Gastroesophageal sphincter (tissue), 4 donors: ENCODE data around the gene TACR2. TPM values are rescaled to one million over a fixed set of nuclear protein-coding genes. Genes with fewer than 3 reads are reported as not detected.

ENCODE experiments used
- ATAC-seq: fragments of 150-250 bp; one replicate; pipeline ENCODE4 v1.9.1; 2016; ENCODE audit warnings: mild to moderate bottlenecking, moderate library complexity
- H3K27ac ChIP-seq, 4 donors: fragments of 200-600 bp; sonication (generic) in 3 of 4; 1 replicate in 3 of 4; 2 replicates in 1 of 4; pipeline ENCODE4 v1.5.1; 2016 to 2019
- H3K27me3 ChIP-seq: fragments of 200-600 bp; sonication (generic); one replicate; pipeline ENCODE4 v1.5.1; 2019
- H3K36me3 ChIP-seq, 2 donors: fragments of 200-600 bp; sonication (generic); one replicate each; pipeline ENCODE4 v1.5.1; 2019; ENCODE audit warnings: control low read depth in 1 of 2
- H3K4me1 ChIP-seq, 3 donors: fragments of 200-600 bp; sonication (generic); 1 replicate in 2 of 3; 2 replicates in 1 of 3; pipeline ENCODE4 v1.5.1; 2016 to 2019; ENCODE audit warnings: control low read depth in 2 of 3
- H3K4me3 ChIP-seq, 2 donors: fragments of 200-600 bp; sonication (generic); one replicate each; pipeline ENCODE4 v1.5.1; 2019; ENCODE audit warnings: mild to moderate bottlenecking in 1 of 2, moderate library complexity in 1 of 2
- H3K9me3 ChIP-seq, 3 donors: fragments of 200-600 bp; sonication (generic); one replicate each; pipeline ENCODE4 v1.5.1; 2017 to 2019; ENCODE audit warnings: control low read depth in 2 of 3
- EP300 ChIP-seq: sonication (generic); formaldehyde crosslinking; IDR thresholded peaks from one replicate; pipeline ENCODE4 v1.6.1; 2017; ENCODE audit warnings: antibody characterized with exemption, mild to moderate bottlenecking
- POLR2A ChIP-seq, 2 donors: fragments of 450-650 bp; IDR thresholded peaks; one replicate each; pipeline ENCODE4 v1.6.1; 2017; ENCODE audit warnings: antibody characterized with exemption in 2 of 2, mild to moderate bottlenecking in 2 of 2, moderate library complexity in 1 of 2
- POLR2AphosphoS5 ChIP-seq: sonication (generic); formaldehyde crosslinking; IDR thresholded peaks from one replicate; pipeline ENCODE4 v1.6.1; 2017; ENCODE audit warnings: antibody characterized with exemption
- WGBS, 2 donors: methylation state at CpG; one replicate each; pipeline ENCODE4 v1.1.5; 2018; ENCODE audit warnings: low coverage in 1 of 2; 5-methylcytosine and 5-hydroxymethylcytosine counted together
- total RNA-seq, 4 donors: library from RNA; depleted of rRNA; stranded (reverse); fragments of >200 nt; gene quantifications; one replicate each; pipeline ENCODE4 v1.1.0, GENCODE V29; 2016
- TF ChIP-seq, protein P1 (sequence below), 4 experiments: fragments of 200-600 bp in 2 of 4; fragments of 450-650 bp in 2 of 4; sonication (generic) in 1 of 4; IDR thresholded peaks; one replicate each; pipeline ENCODE4 v1.5.1; 2017 to 2019; ENCODE audit warnings: antibody characterized with exemption in 4 of 4, mild to moderate bottlenecking in 2 of 4, moderate library complexity in 2 of 4

TACR2 gene
- total RNA-seq, 4 donors from 2014 or later = 37.1 to 176 (median 122) TPM

GRCh38 chr10:69409176-69409495 lies 7.6 kb downstream of the TACR2 start:
- 0 to 27% methylated on average over 5 of the region's 7 CpGs for WGBS, 2 donors
- peak overlapping the region in 1 of 2 donors; percentile 54 for H3K4me3 ChIP-seq
- peaks cover 0 to 95% (median 40%) of the 10 kb centered on the region in 3 donors for H3K4me1 ChIP-seq
- no peak for ATAC-seq
- no peak for TF ChIP-seq POLR2AphosphoS5
- TF ChIP-seq, protein P1, sequence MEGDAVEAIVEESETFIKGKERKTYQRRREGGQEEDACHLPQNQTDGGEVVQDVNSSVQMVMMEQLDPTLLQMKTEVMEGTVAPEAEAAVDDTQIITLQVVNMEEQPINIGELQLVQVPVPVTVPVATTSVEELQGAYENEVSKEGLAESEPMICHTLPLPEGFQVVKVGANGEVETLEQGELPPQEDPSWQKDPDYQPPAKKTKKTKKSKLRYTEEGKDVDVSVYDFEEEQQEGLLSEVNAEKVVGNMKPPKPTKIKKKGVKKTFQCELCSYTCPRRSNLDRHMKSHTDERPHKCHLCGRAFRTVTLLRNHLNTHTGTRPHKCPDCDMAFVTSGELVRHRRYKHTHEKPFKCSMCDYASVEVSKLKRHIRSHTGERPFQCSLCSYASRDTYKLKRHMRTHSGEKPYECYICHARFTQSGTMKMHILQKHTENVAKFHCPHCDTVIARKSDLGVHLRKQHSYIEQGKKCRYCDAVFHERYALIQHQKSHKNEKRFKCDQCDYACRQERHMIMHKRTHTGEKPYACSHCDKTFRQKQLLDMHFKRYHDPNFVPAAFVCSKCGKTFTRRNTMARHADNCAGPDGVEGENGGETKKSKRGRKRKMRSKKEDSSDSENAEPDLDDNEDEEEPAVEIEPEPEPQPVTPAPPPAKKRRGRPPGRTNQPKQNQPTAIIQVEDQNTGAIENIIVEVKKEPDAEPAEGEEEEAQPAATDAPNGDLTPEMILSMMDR (IDR thresholded peaks at IDR 0.05) = peak in 1 of 4 experiments; percentile 1
- TF ChIP-seq EP300 = no peak
- TF ChIP-seq POLR2A (IDR thresholded peaks at IDR 0.05) = no peak
- H3K27me3 ChIP-seq = no peaks in the 10 kb centered on the region
- peak overlapping the region; percentile 77 to 97 (median 94) for H3K27ac ChIP-seq
- peaks cover 0 to 32% of the 10 kb centered on the region in 2 donors for H3K36me3 ChIP-seq
- H3K9me3 ChIP-seq = no peaks in the 10 kb centered on the region

- WGBS, 2 donors = 12 to 17% methylated on average over 5 to 7 of the region's 64 CpGs
- Histone ChIP-seq H3K4me3 (peak overlapping the region in 1 of 2 donors; percentile 54), H3K27me3 (no peaks in the 10 kb centered on the region), H3K27ac (peak overlapping the region; percentile 77 to 97 (median 94)), H3K9me3 (no peaks in the 10 kb centered on the region), H3K4me1 (peaks cover 0 to 90% (median 40%) of the 10 kb centered on the region in 3 donors), H3K36me3 (peaks cover 0 to 37% of the 10 kb centered on the region in 2 donors)
- TF ChIP-seq POLR2AphosphoS5 (peak; percentile 73), POLR2A (IDR thresholded peaks at IDR 0.05) (no peak), EP300 (no peak)
- TF ChIP-seq, protein P1 (IDR thresholded peaks at IDR 0.05) = peak in 3 of 4 experiments; percentile 56 to 93 (median 60)
- ATAC-seq = peak; percentile 87
Measured at GRCh38 chr10:69408318-69409175, 8.2 kb downstream of the TACR2 start.

DNA sequence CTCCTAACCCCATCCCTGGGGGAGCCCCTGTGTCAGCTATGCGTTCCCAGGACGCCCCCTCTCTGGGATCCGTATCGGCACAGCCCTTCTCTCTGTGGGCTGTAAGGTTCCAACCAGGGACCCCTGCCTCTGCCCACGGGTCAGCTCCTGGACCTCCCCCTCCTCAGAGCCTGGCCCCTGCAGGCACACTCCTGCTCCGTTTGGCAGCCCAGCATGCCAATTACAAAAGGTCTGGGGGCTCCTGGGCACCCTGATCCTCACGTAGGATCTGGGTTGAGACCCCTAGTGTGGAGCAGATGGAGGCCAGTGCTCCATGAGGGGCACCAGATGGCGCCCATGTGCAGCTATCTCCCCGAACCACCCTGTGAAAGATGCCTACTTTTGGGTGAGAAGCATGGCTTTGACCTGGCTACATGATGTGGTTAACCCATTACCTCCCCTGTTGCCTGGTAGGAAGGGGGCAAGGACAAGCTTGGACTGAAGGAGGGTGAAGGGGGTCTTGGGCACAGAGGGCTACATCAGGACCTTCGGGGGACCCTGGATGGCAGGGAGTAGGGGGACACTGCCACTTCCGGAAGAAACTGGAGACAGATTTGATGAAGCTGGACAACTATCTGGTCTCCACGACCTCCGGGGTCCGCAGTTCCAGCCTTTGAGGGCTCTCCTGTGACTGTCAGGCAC lies 9.0 kb downstream of the TACR2 start:
- TF ChIP-seq, protein P1 (IDR thresholded peaks at IDR 0.05) = peak in 1 of 4 experiments; percentile 41
- TF ChIP-seq EP300 = no peak
- WGBS, 2 donors = 64% methylated on average over 7 to 8 of the region's 14 CpGs
- peak overlapping the region in 1 of 2 donors; percentile 22 for H3K4me3 ChIP-seq
- H3K36me3 ChIP-seq = peaks cover 0 to 45% of the 10 kb centered on the region in 2 donors
- peaks cover 0 to 90% (median 41%) of the 10 kb centered on the region in 3 donors for H3K4me1 ChIP-seq
- peak overlapping the region; percentile 49 to 97 (median 94) for H3K27ac ChIP-seq
- H3K27me3 ChIP-seq = no peaks in the 10 kb centered on the region
- no peak for ATAC-seq
- H3K9me3 ChIP-seq = no peaks in the 10 kb centered on the region

DNA sequence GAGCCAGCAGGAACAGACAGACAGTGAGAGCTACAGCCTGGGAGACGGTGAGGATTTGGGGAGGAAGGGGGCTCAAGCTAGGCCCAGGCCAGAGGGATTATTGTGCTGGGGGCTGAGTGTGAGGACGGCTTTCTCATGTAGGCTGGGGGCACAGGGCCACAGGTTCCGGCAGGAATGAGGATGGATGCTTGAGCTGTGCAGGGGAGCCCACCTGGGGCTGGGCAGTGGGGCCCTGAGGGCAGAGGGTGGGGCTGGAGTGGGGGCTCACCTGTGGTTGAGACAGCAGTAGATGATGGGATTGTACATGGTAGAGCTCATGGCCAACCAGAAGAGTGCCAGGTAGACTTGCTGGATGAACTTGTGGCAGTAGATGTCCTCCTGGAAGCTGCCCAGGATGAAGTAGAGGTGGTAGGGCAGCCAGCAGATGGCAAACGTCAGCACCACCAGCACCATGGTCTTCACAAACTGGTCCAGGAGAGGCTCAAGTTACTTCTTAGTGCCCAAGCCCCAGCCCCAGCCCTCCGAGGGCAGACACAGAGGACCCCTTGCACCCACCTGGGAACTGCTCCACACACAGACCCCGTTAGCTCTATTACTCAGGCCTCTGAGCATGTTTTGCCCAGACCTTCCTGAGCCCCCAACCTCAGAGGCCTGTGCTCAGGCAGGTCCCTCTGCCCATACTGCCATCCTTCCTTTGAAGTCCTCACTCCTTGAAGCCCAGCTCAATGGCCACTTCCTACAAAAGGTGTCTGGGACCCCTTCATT lies 9.7 kb downstream of the TACR2 start:
- no peaks in the 10 kb centered on the region for H3K9me3 ChIP-seq
- H3K27ac ChIP-seq = peak overlapping the region in 3 of 4 donors; percentile 92 to 97 (median 96)
- H3K36me3 ChIP-seq = peaks cover 0 to 52% of the 10 kb centered on the region in 2 donors
- H3K4me3 ChIP-seq = no peak overlapping the region
- no peak for TF ChIP-seq EP300
- no peak for TF ChIP-seq POLR2A (IDR thresholded peaks at IDR 0.05)
- TF ChIP-seq, protein P1 (IDR thresholded peaks at IDR 0.05) = no peak
- TF ChIP-seq POLR2AphosphoS5 = no peak
- 33 to 43% methylated on average over 1 to 3 of the region's 6 CpGs for WGBS, 2 donors
- ATAC-seq = no peak
- peaks cover 0 to 90% (median 40%) of the 10 kb centered on the region in 3 donors for H3K4me1 ChIP-seq
- H3K27me3 ChIP-seq = no peaks in the 10 kb centered on the region
